Ishikawa (cell line): Measurements from ENCODE around the gene ELOVL7.
A peak's percentile ranks its signal among the peaks of the same experiment; 100 is the strongest.

Source experiments
- CEBPB ChIP-seq: IDR thresholded peaks from 2 replicates; pipeline ENCODE4 v1.6.1; 2012
- CREB1 ChIP-seq: IDR thresholded peaks from 2 replicates; pipeline ENCODE4 v1.6.1; 2012; ENCODE audit warnings: low read depth
- EGR1 ChIP-seq: IDR thresholded peaks from 2 replicates; pipeline ENCODE4 v1.6.1; 2012
- EP300 ChIP-seq: IDR thresholded peaks from 2 replicates; pipeline ENCODE4 v1.6.1; 2012; ENCODE audit warnings: borderline replicate concordance
- FOXM1 ChIP-seq: IDR thresholded peaks from 2 replicates; pipeline ENCODE4 v1.6.1; 2012; ENCODE audit warnings: low read depth, borderline replicate concordance
- MAX ChIP-seq: IDR thresholded peaks from 2 replicates; pipeline ENCODE4 v1.6.1; 2012
- NFIC ChIP-seq: IDR thresholded peaks from 2 replicates; pipeline ENCODE4 v1.6.1; 2012
- RAD21 ChIP-seq: IDR thresholded peaks from 2 replicates; pipeline ENCODE4 v1.6.1; 2012; ENCODE audit warnings: low read depth
- REST ChIP-seq: IDR thresholded peaks from 2 replicates; pipeline ENCODE4 v1.6.1; 2012; ENCODE audit warnings: low read depth, mild to moderate bottlenecking
- TAF1 ChIP-seq: IDR thresholded peaks from 2 replicates; pipeline ENCODE4 v1.6.1; 2012; ENCODE audit warnings: low read depth, mild to moderate bottlenecking
- TCF12 ChIP-seq: IDR thresholded peaks from 2 replicates; pipeline ENCODE4 v1.6.1; 2012; ENCODE audit warnings: low read depth
- TEAD4 ChIP-seq: IDR thresholded peaks from 2 replicates; pipeline ENCODE4 v1.6.1; 2012
- USF1 ChIP-seq: IDR thresholded peaks from 2 replicates; pipeline ENCODE4 v1.6.1; 2012
- YY1 ChIP-seq: IDR thresholded peaks from 2 replicates; pipeline ENCODE4 v1.6.1; 2012; ENCODE audit warnings: low read depth
- ZBTB7A ChIP-seq: IDR thresholded peaks from 2 replicates; pipeline ENCODE4 v1.6.1; 2012; ENCODE audit warnings: low read depth

The ELOVL7 gene

DNA sequence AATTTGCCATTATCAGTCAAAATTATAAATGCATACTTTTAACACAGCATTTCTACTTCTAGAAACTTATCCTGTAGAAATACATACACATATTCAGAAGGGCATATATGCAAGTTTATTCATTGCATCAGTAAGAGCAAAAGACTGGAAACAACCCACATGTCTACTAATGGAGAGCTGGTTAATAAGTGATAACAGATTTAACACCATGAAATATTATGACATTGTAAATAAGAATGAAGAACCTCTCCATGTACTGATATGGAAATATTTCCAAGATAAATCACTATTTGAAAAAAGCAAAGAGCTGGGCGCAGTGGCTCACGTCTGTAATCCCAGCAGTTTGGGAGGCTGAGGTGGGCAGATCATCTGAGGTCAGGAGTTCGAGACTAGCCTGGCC is 54.5 kb downstream of the ELOVL7 start:
- TF ChIP-seq CEBPB = no peak
- no peak for TF ChIP-seq CREB1
- no peak for TF ChIP-seq TCF12
- TF ChIP-seq NFIC = no peak
- TF ChIP-seq FOXM1 = no peak
- no peak for TF ChIP-seq EP300
- TF ChIP-seq USF1 = no peak
- no peak for TF ChIP-seq REST
- no peak for TF ChIP-seq RAD21
- TF ChIP-seq TAF1 = no peak
- TF ChIP-seq MAX = no peak

- no peak for TF ChIP-seq TEAD4
- no peak for TF ChIP-seq EGR1
- no peak for TF ChIP-seq ZBTB7A
- no peak for TF ChIP-seq YY1
- no peak for TF ChIP-seq CREB1
- no peak for TF ChIP-seq TAF1
- TF ChIP-seq CEBPB = no peak
- TF ChIP-seq MAX = no peak
- no peak for TF ChIP-seq TCF12
- no peak for TF ChIP-seq EP300
- TF ChIP-seq REST = no peak
- no peak for TF ChIP-seq NFIC
- no peak for TF ChIP-seq USF1
- TF ChIP-seq RAD21 = no peak
- no peak for TF ChIP-seq FOXM1
These were observed 55.1 kb downstream of the ELOVL7 start for GRCh38 chr5:60788863-60789513.

DNA sequence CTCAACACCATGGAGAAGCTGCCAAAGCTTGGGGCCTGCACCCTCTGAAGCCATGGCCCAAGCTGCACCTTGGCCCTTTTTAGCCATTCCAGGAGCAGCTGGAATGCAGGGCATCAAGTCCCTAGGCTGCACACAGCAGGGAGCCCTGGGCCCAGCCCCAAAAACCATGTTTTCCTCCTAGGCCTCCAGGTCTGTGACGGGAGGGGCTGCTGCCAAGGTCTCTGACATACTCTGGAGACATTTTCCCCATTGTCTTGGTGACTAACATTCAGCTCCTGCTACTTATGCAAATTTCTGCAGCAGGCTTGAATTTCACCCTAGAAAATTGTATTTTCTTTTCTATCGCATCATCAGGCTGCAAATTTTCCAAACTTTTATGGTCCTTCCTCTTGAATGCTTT is 64.6 kb downstream of the ELOVL7 start:
- TF ChIP-seq EP300 (peak; percentile 45; the same call in 1 of the 2 replicates), NFIC (peak; percentile 77), TEAD4 (peak; percentile 93), TCF12 (peak; percentile 41; the same call in 1 of the 2 replicates), REST (no peak), FOXM1 (no peak), TAF1 (no peak), RAD21 (no peak), MAX (no peak), CREB1 (no peak), ZBTB7A (no peak), USF1 (no peak), CEBPB (no peak), YY1 (0 out of 2 replicates have a peak, but pooled peaks have one; percentile 44)

- TF ChIP-seq EGR1 = no peak
- no peak for TF ChIP-seq NFIC
- no peak for TF ChIP-seq FOXM1
- TF ChIP-seq TEAD4 = no peak
- no peak for TF ChIP-seq REST
- TF ChIP-seq ZBTB7A = no peak
- no peak for TF ChIP-seq RAD21
These were observed 67.7 kb downstream of the ELOVL7 start for GRCh38 chr5:60776343-60776742.
